NB4 (cell line): ENCODE results near the gene PIGT.

Source experiments
- POLR2A ChIP-seq: IDR thresholded peaks from 2 replicates; pipeline ENCODE4 v1.6.1; 2011; ENCODE audit warnings: mild to moderate bottlenecking; ENCODE audit not compliant: insufficient read length; ENCODE audit errors: extremely low read depth
- TF ChIP-seq, protein P1 (sequence below): IDR thresholded peaks from one replicate; pipeline ENCODE4 v1.5.1; 2012; ENCODE audit warnings: low read depth, low read length
- TF ChIP-seq, protein P2 (sequence below): IDR thresholded peaks from 2 replicates; pipeline ENCODE4 v1.6.1; 2011; ENCODE audit warnings: low read depth, low read length

DNA sequence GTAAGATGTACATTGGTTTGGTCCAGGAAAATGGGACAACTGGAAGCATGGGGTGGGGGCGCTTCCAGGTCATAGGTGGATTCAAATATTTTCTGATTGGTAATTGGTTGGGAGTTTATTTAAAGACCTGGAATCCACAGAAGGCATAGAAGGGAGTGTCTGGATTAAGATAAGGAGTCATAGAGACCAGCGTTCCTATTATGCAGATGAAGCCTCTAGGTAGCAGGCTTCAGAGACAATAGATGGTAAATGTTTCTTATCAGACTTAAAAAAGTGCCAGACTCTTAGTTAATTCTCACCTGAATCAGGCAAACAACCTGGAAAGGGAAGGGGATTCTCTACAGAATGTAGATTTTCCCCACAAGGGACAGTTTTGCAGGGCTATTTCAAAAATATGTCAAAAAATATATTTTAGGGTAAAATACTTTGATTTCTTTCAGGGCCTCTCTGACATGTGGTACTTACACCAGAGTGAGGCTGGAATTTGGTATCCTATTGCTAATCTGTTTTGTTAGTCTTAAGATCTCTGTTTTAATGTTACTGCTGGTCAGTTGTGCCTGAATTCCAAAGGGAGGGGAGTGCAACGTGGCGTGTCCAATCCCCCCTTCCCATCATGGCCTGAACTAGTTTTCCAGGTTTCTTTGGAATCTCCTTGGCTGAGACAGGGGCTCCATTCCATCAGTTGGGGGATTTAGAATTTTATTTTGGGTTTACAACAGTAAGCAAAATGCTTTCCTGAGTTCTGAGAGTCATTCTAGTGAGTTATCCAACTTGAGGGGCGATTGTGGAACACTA lies 25.1 kb downstream of the PIGT start:
- TF ChIP-seq, protein P1, sequence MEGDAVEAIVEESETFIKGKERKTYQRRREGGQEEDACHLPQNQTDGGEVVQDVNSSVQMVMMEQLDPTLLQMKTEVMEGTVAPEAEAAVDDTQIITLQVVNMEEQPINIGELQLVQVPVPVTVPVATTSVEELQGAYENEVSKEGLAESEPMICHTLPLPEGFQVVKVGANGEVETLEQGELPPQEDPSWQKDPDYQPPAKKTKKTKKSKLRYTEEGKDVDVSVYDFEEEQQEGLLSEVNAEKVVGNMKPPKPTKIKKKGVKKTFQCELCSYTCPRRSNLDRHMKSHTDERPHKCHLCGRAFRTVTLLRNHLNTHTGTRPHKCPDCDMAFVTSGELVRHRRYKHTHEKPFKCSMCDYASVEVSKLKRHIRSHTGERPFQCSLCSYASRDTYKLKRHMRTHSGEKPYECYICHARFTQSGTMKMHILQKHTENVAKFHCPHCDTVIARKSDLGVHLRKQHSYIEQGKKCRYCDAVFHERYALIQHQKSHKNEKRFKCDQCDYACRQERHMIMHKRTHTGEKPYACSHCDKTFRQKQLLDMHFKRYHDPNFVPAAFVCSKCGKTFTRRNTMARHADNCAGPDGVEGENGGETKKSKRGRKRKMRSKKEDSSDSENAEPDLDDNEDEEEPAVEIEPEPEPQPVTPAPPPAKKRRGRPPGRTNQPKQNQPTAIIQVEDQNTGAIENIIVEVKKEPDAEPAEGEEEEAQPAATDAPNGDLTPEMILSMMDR = no peak
- no peak for TF ChIP-seq POLR2A
- TF ChIP-seq, protein P2, sequence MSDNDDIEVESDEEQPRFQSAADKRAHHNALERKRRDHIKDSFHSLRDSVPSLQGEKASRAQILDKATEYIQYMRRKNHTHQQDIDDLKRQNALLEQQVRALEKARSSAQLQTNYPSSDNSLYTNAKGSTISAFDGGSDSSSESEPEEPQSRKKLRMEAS = no peak
